ENCODE data around the gene ZNRF3.

The ZNRF3 gene

DNA sequence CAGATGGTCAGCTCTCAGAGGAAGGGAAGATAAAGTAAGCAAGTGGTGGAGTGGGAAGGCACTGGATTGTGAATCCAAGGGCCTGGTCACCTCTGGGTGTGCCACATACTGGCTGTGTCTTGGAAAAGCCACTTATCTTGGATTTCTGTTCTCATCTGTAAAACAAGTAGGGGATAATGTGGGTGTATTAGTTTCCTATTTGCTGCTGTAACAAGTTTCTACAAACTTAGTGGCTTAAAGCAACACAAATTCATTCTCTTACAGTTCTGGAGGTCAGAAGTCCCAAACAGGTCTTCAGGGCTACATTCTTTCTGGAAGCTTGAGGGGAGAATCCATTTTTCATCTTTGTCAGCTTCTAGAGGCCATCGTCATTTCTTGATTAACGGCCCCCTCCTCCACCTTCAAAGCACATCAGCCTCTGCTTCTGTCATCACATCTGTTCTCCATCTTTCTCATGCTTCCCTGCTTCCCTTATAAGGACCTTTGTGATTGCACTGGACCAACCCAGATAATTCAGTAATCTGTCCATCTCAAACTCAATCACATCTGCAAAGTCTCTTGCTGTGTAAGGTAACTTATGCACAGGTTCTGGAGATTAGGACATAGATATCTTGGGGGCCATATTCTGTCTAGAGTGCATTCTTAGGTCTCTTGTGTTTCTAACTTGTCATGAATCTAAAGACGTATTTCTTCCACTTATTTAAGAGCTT, 102.4 kb downstream of the ZNRF3 start:
- no peak for ATAC-seq
- H3K27me3 Mint-ChIP-seq: no peaks in the 10 kb centered on the region
- H3K4me3 Mint-ChIP-seq: no peak overlapping the region
- H3K36me3 Mint-ChIP-seq: peaks cover 6% of the 10 kb centered on the region
- H3K9me3 Mint-ChIP-seq: peaks cover 7% of the 10 kb centered on the region
- no peaks in the 10 kb centered on the region for H3K4me1 Mint-ChIP-seq
- no peak overlapping the region for H3K27ac Mint-ChIP-seq

DNA sequence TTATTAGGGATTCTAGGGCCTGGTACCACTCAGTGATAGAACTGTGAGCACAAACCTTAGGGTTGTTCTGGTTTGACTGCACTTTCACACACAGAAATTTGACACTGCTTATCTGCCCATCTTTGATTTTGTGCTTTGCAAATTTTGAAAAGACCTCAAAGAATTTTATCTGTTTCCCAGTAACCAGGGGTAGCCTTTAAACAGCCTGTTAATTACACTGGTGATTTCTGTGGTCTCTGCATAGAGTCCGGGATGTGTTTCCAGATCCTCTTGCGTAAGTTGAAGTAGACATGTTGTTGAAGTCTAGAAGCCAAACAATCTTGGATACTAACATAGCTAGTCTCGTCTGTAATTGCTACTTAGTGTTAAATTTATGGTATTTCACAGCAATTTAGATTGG, 103.0 kb downstream of the ZNRF3 start:
- Mint-ChIP-seq H3K4me3 (no peak overlapping the region), H3K4me1 (no peaks in the 10 kb centered on the region), H3K27ac (no peak overlapping the region), H3K36me3 (peaks cover 6% of the 10 kb centered on the region), H3K27me3 (no peaks in the 10 kb centered on the region), H3K9me3 (peaks cover 7% of the 10 kb centered on the region)
- ATAC-seq: no peak

DNA sequence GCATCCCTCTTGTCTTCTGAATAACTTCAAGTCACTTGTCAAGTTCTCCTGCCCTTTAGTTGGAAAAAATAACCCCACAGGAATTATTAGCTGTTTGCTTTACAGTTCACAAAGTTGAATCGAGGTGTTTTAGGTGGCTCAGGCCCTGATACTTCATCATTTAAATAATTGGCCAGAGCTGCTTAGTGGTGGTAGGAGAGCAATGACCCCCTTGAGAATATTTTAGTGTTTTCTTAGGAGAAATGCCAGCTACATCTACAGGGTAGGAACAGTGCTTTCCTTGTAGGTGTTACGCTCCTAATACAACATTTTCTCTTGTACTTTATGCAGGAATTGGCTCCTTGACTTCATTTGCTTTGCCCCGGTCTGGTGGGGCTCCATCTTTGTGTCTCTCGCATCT, 105.1 kb downstream of the ZNRF3 start:
- Mint-ChIP-seq H3K4me3 (no peak overlapping the region), H3K4me1 (no peaks in the 10 kb centered on the region), H3K36me3 (peaks cover 12% of the 10 kb centered on the region), H3K27ac (no peak overlapping the region), H3K9me3 (peaks cover 7% of the 10 kb centered on the region), H3K27me3 (no peaks in the 10 kb centered on the region)
- ATAC-seq: no peak

DNA sequence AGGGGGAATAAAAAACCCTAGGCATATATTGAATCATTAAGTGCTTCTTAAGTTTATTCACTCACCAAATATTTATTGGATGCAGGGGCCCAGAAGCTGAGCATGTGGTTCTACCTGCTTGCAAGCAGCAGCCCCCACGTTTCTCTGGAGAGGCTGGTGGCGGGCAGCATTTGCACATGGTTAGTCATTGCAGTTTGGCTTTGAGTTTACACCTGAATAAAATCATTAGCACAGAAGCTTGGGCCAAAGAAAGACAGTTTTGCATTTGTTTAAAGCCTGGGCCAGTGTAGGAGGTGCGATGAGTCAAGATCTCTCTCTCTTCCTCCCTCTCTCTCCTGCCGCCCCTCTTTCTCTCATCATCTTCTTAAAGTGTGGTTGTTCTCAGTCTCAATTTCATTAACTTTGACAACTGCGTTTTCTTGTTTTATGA, 105.7 kb downstream of the ZNRF3 start:
- H3K27ac Mint-ChIP-seq: no peak overlapping the region

DNA sequence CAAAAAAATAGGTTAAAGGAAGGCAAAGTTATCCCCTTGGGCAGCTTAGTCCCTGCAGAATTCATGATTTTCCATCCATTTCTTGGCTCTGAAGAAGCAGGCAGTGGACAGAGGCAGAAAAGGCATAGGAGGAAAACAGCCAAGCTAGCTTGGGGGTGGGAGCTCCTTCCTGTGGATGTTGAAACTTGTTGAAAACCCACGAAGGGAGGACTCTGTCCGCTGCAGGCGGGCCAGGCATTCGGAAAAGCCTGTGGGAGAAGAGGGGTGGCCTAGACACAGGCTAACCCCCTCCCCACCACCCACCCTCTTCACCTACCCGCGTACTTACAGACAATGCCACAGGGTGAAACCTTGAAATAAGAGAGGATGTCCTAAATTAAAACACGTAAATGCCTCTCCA, 106.1 kb downstream of the ZNRF3 start:
- Mint-ChIP-seq H3K4me3 (no peak overlapping the region), H3K9me3 (peaks cover 7% of the 10 kb centered on the region), H3K27ac (no peak overlapping the region), H3K27me3 (no peaks in the 10 kb centered on the region), H3K36me3 (peaks cover 12% of the 10 kb centered on the region), H3K4me1 (no peaks in the 10 kb centered on the region)
- no peak for ATAC-seq

More for the DNA sequence above, 105.7 kb downstream of the ZNRF3 start:
- H3K4me3 Mint-ChIP-seq: no peak overlapping the region
- H3K36me3 Mint-ChIP-seq: peaks cover 12% of the 10 kb centered on the region
- ATAC-seq: no peak
- no peaks in the 10 kb centered on the region for H3K27me3 Mint-ChIP-seq
- peaks cover 7% of the 10 kb centered on the region for H3K9me3 Mint-ChIP-seq
- H3K4me1 Mint-ChIP-seq: no peaks in the 10 kb centered on the region

DNA sequence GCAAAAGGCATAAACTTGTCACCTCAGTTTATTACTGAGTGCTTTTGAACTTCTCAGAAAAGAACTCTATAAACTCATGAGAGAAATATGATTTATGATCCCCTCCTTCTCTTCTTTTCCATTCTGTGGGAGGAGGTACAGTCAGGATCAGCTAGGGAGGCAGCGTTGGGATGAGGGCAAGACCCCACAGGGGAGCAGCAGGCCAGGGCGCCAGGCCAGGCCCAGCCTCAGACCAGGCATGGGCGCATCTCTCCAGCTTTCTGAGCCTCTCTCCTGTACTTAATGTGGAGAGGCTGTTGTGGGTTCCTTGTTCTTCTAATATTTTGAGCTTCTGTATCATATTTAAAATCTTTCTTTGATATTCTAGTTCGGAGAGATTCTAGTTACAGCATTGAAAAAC, 106.5 kb downstream of the ZNRF3 start:
- H3K27ac Mint-ChIP-seq: no peak overlapping the region
- H3K36me3 Mint-ChIP-seq: peaks cover 12% of the 10 kb centered on the region
- peaks cover 7% of the 10 kb centered on the region for H3K9me3 Mint-ChIP-seq
- H3K27me3 Mint-ChIP-seq: no peaks in the 10 kb centered on the region
- H3K4me1 Mint-ChIP-seq: no peaks in the 10 kb centered on the region
- no peak overlapping the region for H3K4me3 Mint-ChIP-seq
- ATAC-seq: no peak

DNA sequence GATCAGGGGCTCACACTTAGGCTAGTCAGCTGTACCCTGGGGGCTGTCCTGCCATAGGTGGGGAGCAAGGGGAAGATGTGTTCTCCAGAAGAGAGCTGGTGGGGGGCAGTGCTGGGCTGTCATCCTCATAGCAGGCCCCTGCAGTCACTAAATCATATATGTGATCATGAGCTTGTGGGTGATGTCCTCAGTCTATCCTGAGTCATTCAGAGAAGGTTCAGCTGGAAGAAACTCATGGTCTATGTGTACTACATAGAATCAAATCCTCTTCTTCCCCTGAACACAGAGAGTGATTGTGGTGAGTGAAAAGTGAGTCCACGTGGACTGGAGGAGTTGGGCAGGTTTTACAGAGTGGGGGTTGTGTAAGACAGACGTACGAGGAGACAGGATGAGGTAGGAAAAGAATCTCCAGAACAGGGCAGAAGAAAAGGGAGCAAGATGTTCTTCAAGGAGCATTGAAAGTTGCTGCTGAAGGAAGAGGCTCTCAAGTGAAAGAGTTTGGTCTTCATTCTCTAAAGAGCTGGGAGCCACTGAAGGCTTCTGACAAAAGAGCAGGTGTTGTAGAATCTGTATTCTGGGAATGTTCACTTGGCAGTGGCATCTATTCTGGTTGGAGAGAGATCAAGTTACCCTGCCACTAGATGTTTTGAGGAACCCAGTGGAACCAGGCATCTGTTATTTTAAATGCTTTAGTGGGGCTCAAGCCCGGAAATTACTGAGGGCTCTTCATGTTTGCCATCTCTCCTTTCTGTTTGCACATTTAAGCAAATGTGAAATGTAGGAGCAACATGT, 109.4 kb downstream of the ZNRF3 start:
- Mint-ChIP-seq H3K27ac (no peak overlapping the region), H3K9me3 (no peaks in the 10 kb centered on the region), H3K27me3 (no peaks in the 10 kb centered on the region), H3K36me3 (peaks cover 6% of the 10 kb centered on the region), H3K4me3 (no peak overlapping the region), H3K4me1 (no peaks in the 10 kb centered on the region)
- no peak for ATAC-seq

DNA sequence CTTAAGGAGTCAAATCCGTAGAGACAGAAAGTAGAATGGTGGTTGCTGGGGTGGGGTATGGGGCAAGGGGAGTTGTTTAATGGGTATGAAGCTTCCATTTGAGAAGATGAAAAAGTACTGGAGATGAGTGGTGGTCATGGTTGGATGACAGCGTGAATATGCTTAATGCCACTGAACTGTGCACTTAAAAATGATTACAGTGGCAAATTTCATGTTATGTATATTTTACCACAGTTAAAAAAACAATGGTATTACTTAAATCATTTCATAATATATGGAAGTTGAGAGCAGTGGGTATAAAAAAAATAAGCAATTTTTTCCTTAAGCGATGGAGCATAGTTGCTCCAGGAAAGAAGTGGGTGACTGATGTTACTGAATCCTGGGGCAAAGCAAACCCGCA, 111.2 kb downstream of the ZNRF3 start:
- Mint-ChIP-seq H3K9me3 (no peaks in the 10 kb centered on the region), H3K27ac (no peak overlapping the region), H3K27me3 (no peaks in the 10 kb centered on the region), H3K36me3 (peaks cover 6% of the 10 kb centered on the region), H3K4me3 (no peak overlapping the region), H3K4me1 (no peaks in the 10 kb centered on the region)
- no peak for ATAC-seq

DNA sequence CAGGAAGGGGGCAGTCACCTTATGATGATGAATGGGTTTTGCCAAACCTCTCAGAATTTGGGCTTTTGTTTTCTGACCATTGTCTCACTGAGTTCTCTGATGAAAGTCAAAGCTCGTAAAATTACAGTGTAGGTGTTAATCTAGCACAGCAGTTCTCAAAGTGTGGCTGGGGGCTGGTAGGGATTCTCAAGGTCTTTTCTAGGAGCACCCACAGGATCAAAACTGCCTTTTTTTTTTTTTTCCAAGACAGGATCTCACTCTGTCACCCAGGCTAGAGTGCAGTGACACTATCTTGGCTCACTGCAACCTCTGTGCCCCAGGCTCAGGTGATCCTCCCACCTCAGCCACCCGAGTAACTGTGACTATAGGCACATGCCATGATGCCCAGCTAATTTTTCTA, 112.2 kb downstream of the ZNRF3 start:
- Mint-ChIP-seq H3K36me3 (peaks cover 6% of the 10 kb centered on the region), H3K4me1 (no peaks in the 10 kb centered on the region)

DNA sequence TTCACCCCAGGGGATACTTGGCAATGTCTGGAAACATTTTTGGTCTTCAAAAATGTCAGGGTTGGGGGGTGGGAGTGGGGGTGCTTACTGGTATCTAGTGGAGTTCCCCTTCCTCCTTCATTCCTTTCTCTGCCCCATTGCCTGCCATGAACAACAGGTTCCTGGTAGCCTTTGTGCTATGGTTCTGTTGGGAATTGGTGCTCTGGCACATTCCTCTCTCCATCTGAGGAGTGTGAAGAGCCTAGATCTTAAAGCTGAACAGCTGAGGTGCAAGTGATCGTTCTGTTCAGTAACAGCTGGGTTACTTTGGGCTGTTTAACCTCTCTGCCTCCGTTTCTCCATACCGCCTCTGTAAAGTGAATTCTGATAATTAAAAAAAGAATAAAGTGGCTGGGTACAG, 114.0 kb downstream of the ZNRF3 start:
- Mint-ChIP-seq H3K36me3 (peaks cover 6% of the 10 kb centered on the region), H3K27me3 (no peaks in the 10 kb centered on the region), H3K4me1 (no peaks in the 10 kb centered on the region), H3K9me3 (no peaks in the 10 kb centered on the region), H3K4me3 (no peak overlapping the region), H3K27ac (no peak overlapping the region)
- no peak for ATAC-seq

More for the DNA sequence above, 112.2 kb downstream of the ZNRF3 start:
- H3K4me3 Mint-ChIP-seq: no peak overlapping the region
- ATAC-seq: no peak
- no peak overlapping the region for H3K27ac Mint-ChIP-seq
- no peaks in the 10 kb centered on the region for H3K27me3 Mint-ChIP-seq
- no peaks in the 10 kb centered on the region for H3K9me3 Mint-ChIP-seq

DNA sequence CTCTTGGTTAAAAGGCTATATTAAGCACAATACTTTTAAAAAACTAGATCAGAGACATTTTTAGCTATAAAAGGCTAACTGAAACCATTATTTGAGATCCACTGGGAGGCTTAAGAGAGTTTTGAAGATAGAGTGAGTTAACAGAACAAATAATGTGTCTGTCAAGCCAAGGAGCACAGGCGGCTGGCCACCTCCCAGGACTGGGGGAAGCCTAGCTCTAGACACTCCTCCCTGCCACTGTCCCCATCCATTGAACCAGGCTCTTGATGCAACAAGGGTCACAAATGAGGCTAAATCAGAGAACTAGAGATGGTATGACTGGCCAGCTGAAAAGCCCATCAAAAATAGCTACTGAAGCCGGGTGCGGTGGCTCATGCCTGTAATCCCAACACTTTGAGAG, 115.3 kb downstream of the ZNRF3 start:
- Mint-ChIP-seq H3K27ac (no peak overlapping the region), H3K4me1 (no peaks in the 10 kb centered on the region), H3K9me3 (no peaks in the 10 kb centered on the region), H3K27me3 (no peaks in the 10 kb centered on the region), H3K36me3 (no peaks in the 10 kb centered on the region), H3K4me3 (no peak overlapping the region)
- no peak for ATAC-seq

DNA sequence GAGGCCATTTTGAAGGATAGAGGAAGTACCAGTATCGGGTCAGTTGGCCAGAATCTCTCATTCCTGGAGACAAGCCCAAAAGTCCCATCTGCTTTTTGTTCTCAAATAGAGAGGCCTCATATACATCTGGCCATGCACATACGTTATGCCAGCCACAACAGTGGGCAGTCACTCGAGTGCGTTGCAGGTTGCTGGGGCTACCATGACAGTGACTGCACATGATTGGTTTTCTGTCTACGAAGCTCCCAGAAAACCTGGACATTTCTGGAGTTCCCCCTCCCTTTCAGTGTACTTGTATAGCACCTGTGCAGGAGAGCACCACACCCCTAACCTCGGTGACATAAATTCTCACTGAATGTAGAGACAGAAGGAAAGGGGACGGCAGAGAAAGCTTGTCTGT, 116.1 kb downstream of the ZNRF3 start:
- Mint-ChIP-seq H3K36me3 (no peaks in the 10 kb centered on the region), H3K4me1 (no peaks in the 10 kb centered on the region), H3K9me3 (no peaks in the 10 kb centered on the region), H3K27me3 (no peaks in the 10 kb centered on the region), H3K4me3 (no peak overlapping the region), H3K27ac (no peak overlapping the region)
- ATAC-seq: no peak

DNA sequence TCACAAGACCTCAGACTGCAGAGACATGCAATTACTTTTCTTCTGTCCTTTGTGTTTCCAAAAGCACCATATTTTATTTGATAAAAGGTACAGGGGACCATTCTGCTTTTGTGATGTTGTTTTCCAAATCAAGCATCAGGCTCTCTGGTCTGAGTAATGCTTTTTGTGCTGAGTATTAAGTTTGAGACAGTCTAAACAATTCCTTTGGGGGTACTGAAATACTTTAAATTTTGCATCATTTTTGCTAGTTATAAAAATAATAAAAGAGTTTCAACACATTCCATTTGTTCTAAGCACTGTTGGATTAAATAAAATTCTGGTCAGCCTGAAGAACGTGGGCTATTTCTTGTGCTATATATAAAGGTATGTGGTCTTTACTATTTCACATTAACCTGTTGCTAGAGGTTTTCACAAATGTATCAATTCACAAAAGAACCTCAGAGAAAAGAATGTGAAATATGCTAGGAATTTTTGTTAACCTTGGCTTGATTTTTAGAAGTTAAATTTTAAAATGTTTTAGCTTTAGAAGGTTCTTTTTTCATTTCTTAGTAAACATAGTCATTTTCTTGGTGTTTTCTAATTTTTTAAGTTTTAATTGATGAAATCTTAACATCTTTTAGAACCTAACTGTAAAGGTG, 116.7 kb downstream of the ZNRF3 start:
- Mint-ChIP-seq H3K27me3 (peaks cover 3% of the 10 kb centered on the region), H3K4me3 (no peak overlapping the region), H3K4me1 (no peaks in the 10 kb centered on the region), H3K27ac (no peak overlapping the region), H3K36me3 (no peaks in the 10 kb centered on the region), H3K9me3 (no peaks in the 10 kb centered on the region)
- ATAC-seq: no peak

DNA sequence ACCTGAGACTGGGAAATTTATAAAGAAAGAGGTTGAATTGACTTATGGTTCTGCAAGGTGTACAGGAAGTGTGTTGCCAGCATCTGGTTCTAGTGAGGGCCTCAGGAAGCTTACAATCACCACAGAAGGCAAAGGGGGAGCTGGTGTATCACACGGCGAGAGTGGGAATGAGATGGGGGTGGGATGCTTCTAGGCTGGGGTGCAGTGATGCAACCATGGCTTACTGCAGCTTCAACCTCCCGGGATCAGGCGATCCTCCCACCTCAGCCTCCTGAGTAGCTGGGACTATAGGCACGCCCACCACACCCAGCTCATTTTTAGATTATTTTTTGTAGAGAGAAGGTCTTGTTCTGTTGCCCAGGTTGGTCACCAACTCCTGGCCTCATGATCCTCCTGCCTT, 117.3 kb downstream of the ZNRF3 start:
- Mint-ChIP-seq H3K9me3 (no peaks in the 10 kb centered on the region), H3K4me1 (no peaks in the 10 kb centered on the region), H3K4me3 (no peak overlapping the region), H3K27me3 (peaks cover 9% of the 10 kb centered on the region), H3K27ac (no peak overlapping the region), H3K36me3 (no peaks in the 10 kb centered on the region)
- ATAC-seq: no peak

DNA sequence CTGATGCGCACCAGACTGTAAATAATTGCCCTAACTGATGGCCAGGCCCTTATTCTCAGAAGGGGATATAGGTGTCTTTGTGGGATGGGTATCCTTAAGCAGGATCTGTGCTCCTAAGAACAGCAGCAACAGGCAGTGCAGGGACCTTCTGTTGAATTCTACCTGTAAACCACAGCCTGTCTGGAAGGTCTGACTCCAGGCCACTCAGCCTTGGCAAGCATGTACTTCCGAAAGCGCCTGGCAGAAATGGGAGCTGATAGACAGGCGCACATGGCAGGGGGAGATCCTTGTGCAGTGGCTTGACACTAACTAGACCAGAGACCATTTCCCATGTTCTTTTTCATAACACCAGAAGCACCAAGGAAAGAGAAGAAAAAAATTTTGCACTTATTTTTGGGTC, 119.2 kb downstream of the ZNRF3 start:
- Mint-ChIP-seq H3K27me3 (peaks cover 19% of the 10 kb centered on the region), H3K36me3 (no peaks in the 10 kb centered on the region), H3K27ac (no peak overlapping the region), H3K9me3 (no peaks in the 10 kb centered on the region), H3K4me3 (no peak overlapping the region), H3K4me1 (no peaks in the 10 kb centered on the region)
- no peak for ATAC-seq

DNA sequence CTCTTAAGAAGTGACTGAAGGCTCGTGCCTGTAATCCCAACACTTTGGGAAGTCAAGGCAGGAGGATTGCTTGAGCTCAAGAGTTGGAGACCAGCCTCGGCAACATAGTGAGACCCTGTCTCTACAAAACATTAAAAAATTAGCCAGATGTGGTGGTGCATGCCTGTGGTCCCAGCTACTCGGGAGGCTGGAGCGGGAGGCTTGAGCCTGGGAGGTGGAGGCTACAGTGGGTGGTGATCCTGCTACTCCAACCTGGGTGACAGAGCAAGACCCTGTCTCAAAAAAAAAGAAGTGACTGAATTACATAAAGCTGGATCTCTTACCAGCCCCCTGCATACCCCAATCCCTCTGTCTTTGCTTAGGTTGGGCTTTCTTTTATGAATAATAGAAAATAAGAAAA, 120.2 kb downstream of the ZNRF3 start:
- no peak for ATAC-seq
- no peak overlapping the region for H3K4me3 Mint-ChIP-seq
- H3K9me3 Mint-ChIP-seq: no peaks in the 10 kb centered on the region
- H3K4me1 Mint-ChIP-seq: no peaks in the 10 kb centered on the region
- H3K36me3 Mint-ChIP-seq: no peaks in the 10 kb centered on the region
- H3K27me3 Mint-ChIP-seq: peaks cover 19% of the 10 kb centered on the region
- no peak overlapping the region for H3K27ac Mint-ChIP-seq

Data from stimulated activated memory B cell treated with anti-CD40 and anti-IgM and Interleukin-4, amounts not matched to agents 10 μg/mL and 1 μg/mL and 100 μg/mL, for 72 hours (primary cell).